ENCODE results near the gene TIGD3. TPM values are rescaled to one million over a fixed set of nuclear protein-coding genes. Genes with fewer than 3 reads are reported as not detected.

TIGD3 gene
- total and polyA plus RNA-seq, 10 of the 15 experiments (the other 5 are each of a cell fraction or from before 2014, with no cell fraction given) = 0.13 to 1.4 (median 0.57) TPM

DNA sequence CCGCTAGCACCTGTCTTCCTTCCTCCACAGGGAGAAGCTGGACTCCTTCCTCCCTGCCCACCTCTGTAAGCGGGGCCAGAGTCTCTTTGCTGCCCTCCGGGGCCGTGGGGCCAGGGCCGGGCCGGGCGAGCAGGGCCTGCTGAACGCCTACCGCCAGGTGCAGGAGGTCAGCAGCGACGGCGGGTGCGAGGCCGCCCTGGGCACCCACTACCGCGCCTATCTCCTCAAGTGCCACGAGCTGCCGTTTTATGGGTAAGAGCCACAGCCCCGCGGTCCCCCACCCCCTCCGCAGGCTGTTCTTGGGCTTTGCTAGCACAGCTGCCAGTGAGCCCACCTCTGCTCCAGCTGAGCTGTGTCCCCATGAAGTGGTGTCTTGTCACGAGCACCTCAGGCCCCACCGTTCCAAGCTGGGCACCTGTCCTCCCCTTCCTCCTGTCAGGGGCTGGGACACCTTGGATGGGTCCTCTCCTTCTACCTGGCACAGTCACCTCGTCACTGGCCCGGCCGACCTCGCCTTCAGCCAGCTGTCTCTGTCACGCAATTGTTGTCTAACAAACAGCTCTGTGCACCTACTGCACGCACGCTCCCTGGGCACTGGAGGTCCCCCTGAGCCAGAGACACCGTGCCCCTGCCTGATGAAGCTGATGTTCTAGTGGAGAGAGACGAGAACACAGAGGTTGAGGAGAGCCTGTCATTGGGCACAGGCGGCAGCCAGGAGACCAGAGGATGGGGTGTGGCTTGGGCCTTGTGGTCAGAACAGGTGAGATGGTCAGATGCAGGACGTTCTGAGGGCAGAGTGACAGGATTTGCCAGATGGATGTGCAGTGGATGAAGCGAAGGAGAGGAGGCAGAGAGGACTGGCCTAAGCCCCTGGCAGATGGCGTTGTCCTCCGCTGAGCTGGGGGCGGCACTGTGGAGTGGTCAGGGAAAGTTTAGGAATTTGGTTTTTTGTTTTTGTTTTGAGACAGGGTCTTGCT, 42.5 kb downstream of the TIGD3 start:
- SMC1A ChIA-PET (ENCODE audit: uncharacterized antibody, unreplicated experiment) = no interaction called here
- Histone ChIP-seq H4K20me1 (ENCODE audit: control insufficient read depth, insufficient read depth) (no peaks in the 10 kb centered on the region), H2AFZ (ENCODE audit: control insufficient read depth, low read depth, low read length) (no peak overlapping the region), H3K4me3 (no peak overlapping the region), H3K9ac (ENCODE audit: control insufficient read depth, insufficient read depth, low read length) (no peak overlapping the region), H3K4me2 (ENCODE audit: control insufficient read depth, insufficient read depth) (no peak overlapping the region), H3K36me3 (ENCODE audit: control insufficient read depth in 2 of 2, insufficient read depth in 2 of 2, low read length in 1 of 2) (peaks cover 10 to 44% of the 10 kb centered on the region in 2 experiments), H3K27me3 (replicated peaks in 1 of 2; ENCODE audit: control insufficient read depth in 2 of 2, insufficient read depth in 2 of 2, low read length in 1 of 2) (no peaks in the 10 kb centered on the region), H3K4me1 (ENCODE audit: control insufficient read depth, insufficient read depth, low read length) (no peaks in the 10 kb centered on the region), H3K9me3 (replicated peaks; ENCODE audit: control insufficient read depth, insufficient read depth, low read length) (no peaks in the 10 kb centered on the region), H3K27ac (ENCODE audit: control insufficient read depth, insufficient read depth) (no peak overlapping the region), H3K79me2 (ENCODE audit: control insufficient read depth, insufficient read depth, low read length) (no peaks in the 10 kb centered on the region)
- no TSS peak for BruUV-seq (replicated peaks)
- RAD21 ChIA-PET (ENCODE audit: unreplicated experiment) = no interaction called here
- POLR2A ChIA-PET = interaction anchor here (0.6 kb wide), 1 partner anchor 121 kb away, joined by 6 read pairs; no protein-coding TSS in a partner anchor
- in situ Hi-C loops (cut with MboI) (no loop called here), intact Hi-C loops (cut with micrococcal nuclease; ENCODE audit: unreplicated experiment) (no loop called here)
- FAIRE-seq (no peak), ATAC-seq (no peak), DNase-seq (ENCODE audit: low read depth, low spot score) (no peak)
- CTCF ChIA-PET = no interaction called here
- 93% methylated on average over 33 of the region's 38 CpGs for WGBS (ENCODE audit: insufficient coverage, insufficient replicate concordance, low lambda C conversion rate, missing lambda C conversion rate)
- TF ChIP-seq, protein P1, sequence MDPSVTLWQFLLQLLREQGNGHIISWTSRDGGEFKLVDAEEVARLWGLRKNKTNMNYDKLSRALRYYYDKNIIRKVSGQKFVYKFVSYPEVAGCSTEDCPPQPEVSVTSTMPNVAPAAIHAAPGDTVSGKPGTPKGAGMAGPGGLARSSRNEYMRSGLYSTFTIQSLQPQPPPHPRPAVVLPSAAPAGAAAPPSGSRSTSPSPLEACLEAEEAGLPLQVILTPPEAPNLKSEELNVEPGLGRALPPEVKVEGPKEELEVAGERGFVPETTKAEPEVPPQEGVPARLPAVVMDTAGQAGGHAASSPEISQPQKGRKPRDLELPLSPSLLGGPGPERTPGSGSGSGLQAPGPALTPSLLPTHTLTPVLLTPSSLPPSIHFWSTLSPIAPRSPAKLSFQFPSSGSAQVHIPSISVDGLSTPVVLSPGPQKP (IDR thresholded peaks at IDR 0.05; ENCODE audit: low read depth, low read length) = no peak
- TF ChIP-seq POLR2A (IDR thresholded peaks at IDR 0.05; ENCODE audit: low read depth, low read length) = 0 out of 2 replicates have a peak, but pooled peaks have one; percentile 33

DNA sequence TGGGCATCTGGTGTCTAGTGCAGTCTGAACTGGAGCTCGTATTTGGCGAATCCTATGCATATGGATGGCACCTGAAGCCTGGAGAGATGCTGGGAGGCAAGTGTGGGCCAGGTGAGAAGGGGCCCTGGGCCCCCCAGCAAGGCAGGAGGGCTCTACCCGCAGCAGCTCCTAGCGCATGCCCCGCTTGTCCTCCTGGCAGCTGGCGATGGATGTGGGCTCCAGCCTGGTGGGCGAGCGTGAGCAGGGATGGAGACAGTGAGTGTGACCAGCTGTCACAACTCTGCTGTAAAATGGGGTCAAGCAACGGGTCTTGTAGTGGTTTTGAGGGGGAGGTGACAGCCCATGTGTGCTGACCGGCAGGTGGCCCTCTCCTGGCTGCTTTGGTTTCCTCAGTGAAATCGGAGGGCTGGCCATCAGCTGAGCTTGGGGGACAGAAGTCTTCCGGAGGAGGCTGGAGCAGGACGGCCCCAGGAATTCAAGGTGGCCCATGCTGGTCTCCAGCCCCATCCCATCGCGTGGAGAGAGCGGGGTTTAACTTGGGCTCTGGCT, 43.9 kb downstream of the TIGD3 start:
- POLR2A ChIA-PET = no interaction called here
- WGBS (ENCODE audit: insufficient coverage, insufficient replicate concordance, low lambda C conversion rate, missing lambda C conversion rate) = 92% methylated on average over 16 of the region's 16 CpGs
- FAIRE-seq (no peak), ATAC-seq (no peak), DNase-seq (ENCODE audit: low read depth, low spot score) (no peak)
- no peaks in the 10 kb centered on the region for H3K27me3 ChIP-seq (replicated peaks in 1 of 2; ENCODE audit: control insufficient read depth in 2 of 2, insufficient read depth in 2 of 2, low read length in 1 of 2)
- H3K4me1 ChIP-seq (ENCODE audit: control insufficient read depth, insufficient read depth, low read length) = peaks cover 3% of the 10 kb centered on the region
- H3K9me3 ChIP-seq (replicated peaks; ENCODE audit: control insufficient read depth, insufficient read depth, low read length) = no peaks in the 10 kb centered on the region
- H3K27ac ChIP-seq (ENCODE audit: control insufficient read depth, insufficient read depth) = no peak overlapping the region
- H2AFZ ChIP-seq (ENCODE audit: control insufficient read depth, low read depth, low read length) = no peak overlapping the region
- H3K4me2 ChIP-seq (ENCODE audit: control insufficient read depth, insufficient read depth) = no peak overlapping the region
- TF ChIP-seq IRF3 (IDR thresholded peaks at IDR 0.05) (no peak), CREM (IDR thresholded peaks at IDR 0.05; ENCODE audit: low read depth) (no peak), BCL11A (IDR thresholded peaks at IDR 0.05; ENCODE audit: low read depth, low read length) (no peak), PAX5 (IDR thresholded peaks at IDR 0.05; ENCODE audit: borderline replicate concordance, low read depth, low read length) (no peak), ESRRA (IDR thresholded peaks at IDR 0.05; ENCODE audit: low read length) (no peak), NBN (IDR thresholded peaks at IDR 0.05) (no peak)
- no peaks in the 10 kb centered on the region for H4K20me1 ChIP-seq (ENCODE audit: control insufficient read depth, insufficient read depth)
- H3K9ac ChIP-seq (ENCODE audit: control insufficient read depth, insufficient read depth, low read length) = no peak overlapping the region
- peaks cover 7 to 36% of the 10 kb centered on the region in 2 experiments; a peak in 3 of 4 replicates for H3K36me3 ChIP-seq (ENCODE audit: control insufficient read depth in 2 of 2, insufficient read depth in 2 of 2, low read length in 1 of 2)
- no peaks in the 10 kb centered on the region for H3K79me2 ChIP-seq (ENCODE audit: control insufficient read depth, insufficient read depth, low read length)
- no TSS peak for BruUV-seq (replicated peaks)
- no peak overlapping the region for H3K4me3 ChIP-seq
- RAD21 ChIA-PET (ENCODE audit: unreplicated experiment) = no interaction called here
- SMC1A ChIA-PET (ENCODE audit: uncharacterized antibody, unreplicated experiment) = no interaction called here
- in situ Hi-C loops (cut with MboI) = no loop called here
- intact Hi-C loops (cut with micrococcal nuclease; ENCODE audit: unreplicated experiment) = no loop called here
- CTCF ChIA-PET = interaction anchor here (1.0 kb wide), 1 partner anchor 113 kb away, joined by 3 read pairs; no protein-coding TSS in a partner anchor
